Omental fat pad (tissue), 4 donors: Measurements from ENCODE around the gene COL4A6. TPM values are rescaled to one million over a fixed set of nuclear protein-coding genes. Genes with fewer than 3 reads are reported as not detected.

ENCODE experiments used
- ATAC-seq: fragments of 150-250 bp; one replicate; pipeline ENCODE4 v1.9.1; 2016; ENCODE audit warnings: mild to moderate bottlenecking, moderate library complexity; ENCODE audit not compliant: low FRiP score
- DNase-seq: peaks from one replicate; pipeline ENCODE4 v3.0.0-alpha.2; 2019; ENCODE audit warnings: low spot score
- total RNA-seq, 4 donors: library from RNA; depleted of rRNA; stranded (reverse); fragments of >200 nt; gene quantifications; one replicate each; pipeline ENCODE4 v1.1.0, GENCODE V29; 2016
- TF ChIP-seq, protein P1 (sequence below), 3 donors: fragments of 450-650 bp; IDR thresholded peaks; one replicate each; pipeline ENCODE4 v1.5.1; 2016 to 2017; ENCODE audit warnings: antibody characterized with exemption in 3 of 3, mild to moderate bottlenecking in 3 of 3, moderate library complexity in 2 of 3

Gene COL4A6
- total RNA-seq, 4 donors from 2014 or later, result 0.38 to 4.5 (median 2.4) TPM

- DNase-seq, result no peak
- ATAC-seq, result no peak
- TF ChIP-seq, protein P1, sequence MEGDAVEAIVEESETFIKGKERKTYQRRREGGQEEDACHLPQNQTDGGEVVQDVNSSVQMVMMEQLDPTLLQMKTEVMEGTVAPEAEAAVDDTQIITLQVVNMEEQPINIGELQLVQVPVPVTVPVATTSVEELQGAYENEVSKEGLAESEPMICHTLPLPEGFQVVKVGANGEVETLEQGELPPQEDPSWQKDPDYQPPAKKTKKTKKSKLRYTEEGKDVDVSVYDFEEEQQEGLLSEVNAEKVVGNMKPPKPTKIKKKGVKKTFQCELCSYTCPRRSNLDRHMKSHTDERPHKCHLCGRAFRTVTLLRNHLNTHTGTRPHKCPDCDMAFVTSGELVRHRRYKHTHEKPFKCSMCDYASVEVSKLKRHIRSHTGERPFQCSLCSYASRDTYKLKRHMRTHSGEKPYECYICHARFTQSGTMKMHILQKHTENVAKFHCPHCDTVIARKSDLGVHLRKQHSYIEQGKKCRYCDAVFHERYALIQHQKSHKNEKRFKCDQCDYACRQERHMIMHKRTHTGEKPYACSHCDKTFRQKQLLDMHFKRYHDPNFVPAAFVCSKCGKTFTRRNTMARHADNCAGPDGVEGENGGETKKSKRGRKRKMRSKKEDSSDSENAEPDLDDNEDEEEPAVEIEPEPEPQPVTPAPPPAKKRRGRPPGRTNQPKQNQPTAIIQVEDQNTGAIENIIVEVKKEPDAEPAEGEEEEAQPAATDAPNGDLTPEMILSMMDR (IDR thresholded peaks at IDR 0.05), result no peak
Measured at GRCh38 chrX:108130889-108131288, 307.3 kb downstream of the COL4A6 start.

DNA sequence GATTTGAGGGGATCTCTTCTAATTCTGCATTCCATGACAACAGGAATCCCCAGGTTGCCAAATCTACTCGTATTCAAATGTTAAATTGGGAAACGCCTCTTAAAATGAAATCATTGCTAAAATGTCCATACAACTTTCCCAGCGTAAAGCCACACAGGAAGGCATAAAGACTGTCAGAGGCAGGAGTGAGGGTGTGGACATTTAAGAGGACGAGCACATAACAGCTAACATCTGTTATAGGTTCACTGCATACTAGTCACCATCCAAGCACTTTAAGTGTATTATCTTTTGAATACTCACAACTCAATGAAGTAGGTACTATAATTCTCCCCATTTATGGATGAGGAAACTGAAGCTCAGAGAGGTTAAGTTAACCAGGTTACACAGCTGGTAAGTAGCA, 311.1 kb downstream of the COL4A6 start:
- TF ChIP-seq, protein P1 (IDR thresholded peaks at IDR 0.05), result no peak
- DNase-seq, result no peak
- no peak for ATAC-seq

DNA sequence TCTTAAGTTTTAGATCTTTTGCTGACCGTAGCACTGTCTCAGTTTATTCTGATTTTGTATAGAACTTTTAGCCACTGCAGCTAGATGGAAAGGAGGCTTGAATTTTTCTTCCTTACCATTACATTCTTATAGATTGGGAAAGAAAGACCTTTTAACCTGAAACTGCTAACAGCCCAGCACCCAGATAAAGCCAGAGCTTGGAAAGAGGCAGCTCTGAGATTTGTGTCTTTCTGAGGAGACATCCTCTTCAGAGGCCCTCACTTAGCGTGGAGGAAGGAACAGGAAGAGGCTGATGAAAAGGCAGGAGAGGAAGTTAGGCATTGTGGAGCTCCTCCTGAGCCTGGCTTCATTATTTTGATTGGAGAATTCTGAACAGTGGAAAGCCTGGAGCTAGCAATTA, 311.6 kb downstream of the COL4A6 start:
- DNase-seq (no peak), ATAC-seq (no peak)
- TF ChIP-seq, protein P1 (IDR thresholded peaks at IDR 0.05), result no peak

DNA sequence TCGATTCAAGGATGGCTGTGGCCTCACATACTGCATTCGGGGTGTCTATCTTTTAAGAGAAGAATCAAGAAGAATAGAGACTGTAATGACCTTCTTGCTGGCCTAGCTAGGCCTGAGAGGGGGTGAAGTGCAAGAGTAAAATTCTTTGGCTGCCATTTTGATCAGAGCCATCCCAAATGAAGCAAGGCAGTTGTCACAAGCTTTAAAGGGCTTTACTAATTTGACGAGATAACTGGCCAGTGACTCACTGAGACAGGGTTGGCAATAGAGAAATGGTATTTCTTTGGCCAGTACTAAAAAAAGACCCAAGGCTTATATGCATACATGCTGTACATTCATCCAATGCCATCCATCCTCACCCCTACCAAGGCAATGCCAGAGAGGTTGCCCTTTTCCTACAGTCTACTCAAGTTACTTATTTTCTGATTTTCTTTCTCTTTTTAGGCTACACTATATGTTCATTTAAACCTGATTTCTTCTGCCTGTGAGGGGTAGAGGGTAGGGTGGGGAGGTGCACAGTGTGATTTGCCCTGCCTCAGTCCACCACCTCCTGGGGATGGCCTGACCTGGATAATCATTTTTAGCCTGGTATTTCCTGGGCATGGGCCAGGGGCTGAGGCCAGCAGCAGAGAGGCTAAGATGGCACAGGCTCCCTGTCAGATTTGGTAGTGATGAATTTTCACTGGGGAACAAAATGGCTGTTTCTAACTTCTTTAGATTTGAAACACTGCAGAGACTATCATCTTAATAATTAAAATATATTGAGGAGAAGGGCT, 314.4 kb downstream of the COL4A6 start:
- TF ChIP-seq, protein P1 (IDR thresholded peaks at IDR 0.05), result no peak
- no peak for ATAC-seq
- no peak for DNase-seq

DNA sequence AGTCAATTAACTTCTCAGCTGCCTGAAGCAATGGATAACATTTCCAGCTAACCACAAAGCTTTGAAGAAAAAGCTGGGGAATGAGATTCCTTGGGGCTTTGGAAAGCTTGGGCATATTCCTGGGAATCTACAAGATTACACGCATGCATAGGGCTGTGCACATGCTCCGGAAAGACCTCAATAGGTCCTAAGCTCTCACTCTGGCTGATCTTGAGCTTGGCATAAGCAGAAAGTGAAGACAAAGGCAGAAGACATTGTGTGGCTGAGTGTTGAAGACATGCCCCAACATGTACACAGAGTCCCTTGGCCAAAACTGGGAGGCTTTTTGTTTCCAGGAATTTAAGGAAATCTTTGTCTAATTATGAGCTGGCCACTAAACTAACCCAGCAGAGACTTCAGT, 315.5 kb downstream of the COL4A6 start:
- DNase-seq (no peak), ATAC-seq (no peak)
- TF ChIP-seq, protein P1 (IDR thresholded peaks at IDR 0.05), result no peak

DNA sequence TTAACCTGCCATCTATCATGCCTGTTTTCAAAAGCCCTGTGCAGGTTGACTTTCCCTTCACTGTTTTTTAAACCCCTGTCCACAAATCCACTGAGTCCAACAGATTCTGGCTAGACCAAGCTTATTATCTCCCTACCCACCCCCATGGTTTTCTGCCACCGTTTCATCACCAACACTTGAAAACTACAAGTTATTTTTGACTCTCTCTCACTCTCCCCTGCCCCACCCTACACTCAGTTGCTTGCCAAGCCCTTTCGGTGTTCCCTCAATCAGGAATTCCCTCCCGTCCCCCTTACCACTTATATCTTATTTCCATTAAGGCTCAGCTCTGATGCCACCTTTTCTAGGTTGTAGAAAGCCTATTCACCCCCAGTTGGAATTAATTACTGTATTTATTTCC, 316.9 kb downstream of the COL4A6 start:
- ATAC-seq (no peak), DNase-seq (no peak)
- TF ChIP-seq, protein P1 (IDR thresholded peaks at IDR 0.05), result no peak

GRCh38 chrX:108117988-108118387, 320.2 kb downstream of the COL4A6 start:
- TF ChIP-seq, protein P1 (IDR thresholded peaks at IDR 0.05), result no peak
- no peak for ATAC-seq
- DNase-seq, result no peak
